Transverse colon (tissue), 4 donors: Measurements from ENCODE around the gene TRAPPC2B.
A peak's percentile ranks its signal among the peaks of the same experiment; 100 is the strongest.

Source experiments
- CTCF ChIP-seq, 5 experiments: fragments of 200-600 bp in 3 of 5; fragments of 450-650 bp in 2 of 5; sonication (generic) in 3 of 5; IDR thresholded peaks; 1 replicate in 2 of 5; 2 replicates in 3 of 5; pipeline ENCODE4 v1.5.1; 2016 to 2017; ENCODE audit warnings: antibody characterized with exemption in 5 of 5, inconsistent platforms in 3 of 5, mild to moderate bottlenecking in 2 of 5, moderate library complexity in 1 of 5
- EP300 ChIP-seq: sonication (generic); formaldehyde crosslinking; IDR thresholded peaks from one replicate; pipeline ENCODE4 v1.6.1; 2017; ENCODE audit warnings: antibody characterized with exemption, low read depth
- POLR2A ChIP-seq: fragments of 450-650 bp; IDR thresholded peaks from one replicate; pipeline ENCODE4 v1.6.1; 2016; ENCODE audit warnings: antibody characterized with exemption, mild to moderate bottlenecking, moderate library complexity
- POLR2AphosphoS5 ChIP-seq, 3 donors: sonication (generic); formaldehyde crosslinking; IDR thresholded peaks; one replicate each; pipeline ENCODE4 v1.6.1; 2016; ENCODE audit warnings: antibody characterized with exemption in 3 of 3

GRCh38 chr19:57389730-57390598 is 26.6 kb downstream of the TRAPPC2B start, which contains the start of gene ZNF548:
- TF ChIP-seq POLR2A, result peak; percentile 58
- TF ChIP-seq CTCF (IDR thresholded peaks at IDR 0.05), result peak; percentile 13 to 65 (median 31)
- TF ChIP-seq EP300, result no peak
- TF ChIP-seq POLR2AphosphoS5 (IDR thresholded peaks at IDR 0.05), result peak; percentile 74 to 84 (median 76)
